Measurements from ENCODE around the gene MAST4.

- no peak for TF ChIP-seq CTCF (IDR thresholded peaks at IDR 0.05; ENCODE audit: insufficient read depth, low read depth, low read length)
- TF ChIP-seq EZH2 (IDR thresholded peaks at IDR 0.05; ENCODE audit: insufficient read depth, low read length) = no peak
Measured at GRCh38 chr5:66615136-66615535, 18.9 kb downstream of the MAST4 start.
